Activated naive CD4-positive, alpha-beta T cell treated with anti-CD3 and anti-CD28 coated beads, Interleukin-2, amount 10 ng/mL, durations not matched to agents 7 days and 5 days (primary cell): ENCODE measurements around the gene RNF111.

ENCODE experiments used
- CTCF ChIA-PET: fragments of 350-600 bp; sonication (Branson Sonifier 250); formaldehyde crosslinking; loops from one replicate; lab custom pipeline; 2021; ENCODE audit warnings: antibody characterized with exemption; lab: Charles Lee
- DNase-seq: peaks from one replicate; pipeline ENCODE4 v3.0.0-alpha.2; 2020
- H3K27ac Mint-ChIP-seq: one replicate; pipeline ENCODE4 v1.8.0; 2021; ENCODE audit warnings: mild to moderate bottlenecking, moderate library complexity, mixed read lengths
- H3K27me3 Mint-ChIP-seq: one replicate; pipeline ENCODE4 v1.8.0; 2021; ENCODE audit warnings: mild to moderate bottlenecking, mixed read lengths
- H3K36me3 Mint-ChIP-seq: one replicate; pipeline ENCODE4 v1.8.0; 2021; ENCODE audit warnings: mixed read lengths
- H3K4me1 Mint-ChIP-seq: one replicate; pipeline ENCODE4 v1.8.0; 2021; ENCODE audit warnings: mixed read lengths
- H3K4me3 Mint-ChIP-seq: one replicate; pipeline ENCODE4 v1.8.0; 2021; ENCODE audit warnings: mild to moderate bottlenecking, moderate library complexity, mixed read lengths
- H3K9me3 Mint-ChIP-seq: one replicate; pipeline ENCODE4 v1.8.0; 2021; ENCODE audit warnings: mixed read lengths

Gene RNF111

DNA sequence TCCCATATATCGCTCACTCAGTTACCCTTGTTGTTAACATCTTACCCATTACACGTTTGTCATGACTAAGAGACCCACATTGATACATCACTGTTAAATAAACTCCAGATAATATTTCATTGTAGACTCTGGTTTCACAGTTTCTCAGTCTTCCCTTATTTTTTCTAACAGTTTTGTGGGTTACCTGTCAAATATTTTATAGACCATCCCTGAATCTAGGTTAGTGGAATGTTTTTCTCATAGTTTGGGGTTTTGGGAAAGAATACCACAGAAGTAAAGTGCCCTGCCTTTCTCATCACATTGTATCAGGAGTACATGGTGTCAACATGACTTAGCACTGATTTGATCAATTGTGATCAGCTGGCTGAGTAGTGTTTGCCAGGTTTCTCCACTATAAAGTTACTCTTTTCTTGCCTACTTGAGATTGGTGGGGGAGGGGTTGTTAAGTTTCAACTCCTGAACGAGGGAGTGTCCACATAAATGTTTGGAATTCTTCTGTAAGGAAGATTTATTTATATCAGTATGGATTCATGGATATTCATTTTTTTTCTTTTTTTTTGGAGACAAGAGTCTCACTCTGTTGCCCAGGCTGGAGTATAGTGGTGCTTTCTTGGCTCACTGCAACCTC is 25.9 kb downstream of the RNF111 start:
- H3K4me1 Mint-ChIP-seq, result peaks cover 3% of the 10 kb centered on the region
- H3K9me3 Mint-ChIP-seq, result no peaks in the 10 kb centered on the region
- DNase-seq, result no peak
- peaks cover 16% of the 10 kb centered on the region for H3K36me3 Mint-ChIP-seq
- no peak overlapping the region for H3K4me3 Mint-ChIP-seq
- H3K27ac Mint-ChIP-seq, result no peak overlapping the region
- no peaks in the 10 kb centered on the region for H3K27me3 Mint-ChIP-seq
- CTCF ChIA-PET, result no interaction called here

DNA sequence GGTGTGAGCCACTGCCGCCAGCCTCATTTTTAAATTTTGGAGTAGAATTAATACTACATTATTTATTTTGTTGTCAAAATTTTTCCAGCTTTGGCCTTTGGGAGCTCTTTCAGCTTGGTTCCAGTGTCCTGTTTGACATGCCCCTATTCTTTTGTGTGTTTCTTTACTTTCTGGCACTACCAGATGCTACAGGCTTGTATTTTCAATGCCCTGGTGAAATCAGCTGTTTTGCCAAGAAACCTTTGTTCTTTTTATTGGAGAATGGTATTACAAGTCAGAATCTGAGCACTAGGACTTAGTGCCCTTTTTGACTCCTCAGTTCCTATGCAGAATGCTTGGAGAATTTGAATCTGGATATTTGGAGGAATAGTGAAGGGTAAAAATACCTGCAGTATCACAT is 26.6 kb downstream of the RNF111 start:
- peak overlapping the region; percentile 19 for H3K27ac Mint-ChIP-seq
- DNase-seq, result no peak
- no peak overlapping the region for H3K4me3 Mint-ChIP-seq
- H3K36me3 Mint-ChIP-seq, result peaks cover 15% of the 10 kb centered on the region
- H3K4me1 Mint-ChIP-seq, result peaks cover 3% of the 10 kb centered on the region
- no peaks in the 10 kb centered on the region for H3K27me3 Mint-ChIP-seq
- CTCF ChIA-PET, result interaction anchor here (0.6 kb wide), 2 partner anchors 772 to 1149 kb away, joined by 3 read pairs; no protein-coding TSS in a partner anchor
- no peaks in the 10 kb centered on the region for H3K9me3 Mint-ChIP-seq

DNA sequence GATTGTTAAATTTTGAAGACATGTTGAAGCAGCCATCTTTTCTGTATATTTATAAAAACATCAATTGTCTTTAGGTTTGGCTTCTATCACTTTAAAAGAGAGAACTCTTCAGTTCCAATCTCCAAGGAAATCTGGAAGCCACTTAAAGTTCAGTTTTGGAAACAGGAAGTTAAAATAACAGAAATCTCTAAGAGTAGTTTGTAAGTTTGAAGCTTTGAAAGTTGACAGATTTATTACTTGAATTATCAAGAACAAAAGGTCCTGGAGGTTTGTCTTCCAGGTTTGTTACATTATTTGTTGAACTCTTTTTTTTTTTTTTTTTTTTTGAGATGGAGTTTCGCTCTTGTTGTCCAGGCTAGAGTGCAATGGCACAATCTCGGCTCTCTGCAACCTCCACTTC is 30.0 kb downstream of the RNF111 start:
- no peak for DNase-seq
- Mint-ChIP-seq H3K9me3 (no peaks in the 10 kb centered on the region), H3K27ac (no peak overlapping the region), H3K27me3 (no peaks in the 10 kb centered on the region), H3K4me1 (no peaks in the 10 kb centered on the region), H3K4me3 (no peak overlapping the region), H3K36me3 (peaks cover 15% of the 10 kb centered on the region)
- CTCF ChIA-PET, result interaction anchor here (0.5 to 0.8 kb wide), 2 partner anchors 30 to 34 kb away, joined by 3 read pairs; no protein-coding TSS in a partner anchor

DNA sequence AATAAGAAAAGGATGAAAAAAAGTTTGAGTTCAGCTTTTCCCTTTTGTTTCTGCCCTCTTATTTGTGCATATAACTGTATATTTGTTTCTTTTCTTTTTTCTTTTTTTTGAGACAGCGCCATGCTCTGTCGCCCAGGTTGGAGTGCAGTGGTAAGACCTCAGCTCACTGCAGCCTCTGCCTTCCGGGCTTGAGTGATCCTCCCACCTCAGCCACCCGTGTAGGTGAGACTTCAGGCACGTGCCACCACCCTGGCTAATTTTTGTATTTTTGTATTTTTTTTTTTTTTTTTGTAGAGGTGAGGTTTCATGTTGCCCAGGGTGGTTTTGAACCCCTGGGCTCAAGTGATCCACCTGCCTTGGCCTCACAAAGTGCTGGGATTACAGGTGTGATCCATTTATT is 31.4 kb downstream of the RNF111 start:
- peaks cover 23% of the 10 kb centered on the region for H3K36me3 Mint-ChIP-seq
- no peak for DNase-seq
- CTCF ChIA-PET, result no interaction called here

DNA sequence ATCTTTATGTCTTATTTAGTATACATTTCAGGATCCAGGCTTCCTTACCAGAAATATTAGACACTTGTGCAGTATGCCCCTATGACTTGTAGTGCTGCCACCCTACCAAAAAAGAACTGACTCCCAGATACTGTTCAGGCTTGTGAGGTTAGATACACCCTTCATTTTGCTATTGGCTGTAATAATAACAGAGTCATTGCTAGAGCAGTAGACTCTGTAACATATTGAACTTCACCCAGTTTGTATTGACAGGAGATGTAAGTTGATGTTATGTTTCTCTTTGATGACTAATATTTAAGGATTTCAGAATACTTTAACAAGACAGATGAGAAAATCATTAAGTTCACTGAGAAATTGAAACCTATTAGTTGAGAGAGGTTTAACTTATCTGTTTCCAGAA is 32.9 kb downstream of the RNF111 start:
- Mint-ChIP-seq H3K27me3 (no peaks in the 10 kb centered on the region), H3K4me3 (no peak overlapping the region), H3K27ac (no peak overlapping the region), H3K9me3 (no peaks in the 10 kb centered on the region), H3K36me3 (peaks cover 30% of the 10 kb centered on the region), H3K4me1 (no peaks in the 10 kb centered on the region)
- DNase-seq, result no peak
- CTCF ChIA-PET, result no interaction called here

More for the DNA sequence above, 31.4 kb downstream of the RNF111 start:
- no peaks in the 10 kb centered on the region for H3K9me3 Mint-ChIP-seq
- H3K4me3 Mint-ChIP-seq, result no peak overlapping the region
- no peaks in the 10 kb centered on the region for H3K4me1 Mint-ChIP-seq
- H3K27me3 Mint-ChIP-seq, result no peaks in the 10 kb centered on the region
- no peak overlapping the region for H3K27ac Mint-ChIP-seq

DNA sequence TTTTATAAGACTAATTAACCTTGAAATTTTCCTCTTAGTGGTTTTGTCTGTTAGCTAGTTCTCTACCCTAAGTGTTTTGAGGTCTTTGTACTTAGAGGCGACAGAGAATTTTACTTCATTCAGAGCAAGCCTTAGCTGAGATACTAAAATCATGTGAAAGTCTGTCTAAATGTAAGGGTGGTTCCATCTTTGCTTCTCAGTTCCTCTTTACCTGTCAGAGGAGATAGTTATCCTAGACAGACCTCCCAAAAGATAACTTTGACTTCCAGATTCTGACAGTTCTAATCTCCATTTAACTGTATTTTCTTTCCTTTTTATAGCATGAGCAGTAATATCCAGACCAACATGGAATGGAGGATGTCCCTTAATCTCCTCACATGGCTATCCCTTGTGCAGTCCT is 34.7 kb downstream of the RNF111 start:
- H3K4me1 Mint-ChIP-seq, result no peaks in the 10 kb centered on the region
- no peaks in the 10 kb centered on the region for H3K9me3 Mint-ChIP-seq
- H3K36me3 Mint-ChIP-seq, result peaks cover 26% of the 10 kb centered on the region
- no peak overlapping the region for H3K27ac Mint-ChIP-seq
- H3K27me3 Mint-ChIP-seq, result no peaks in the 10 kb centered on the region
- DNase-seq, result no peak
- H3K4me3 Mint-ChIP-seq, result no peak overlapping the region
- CTCF ChIA-PET, result no interaction called here

DNA sequence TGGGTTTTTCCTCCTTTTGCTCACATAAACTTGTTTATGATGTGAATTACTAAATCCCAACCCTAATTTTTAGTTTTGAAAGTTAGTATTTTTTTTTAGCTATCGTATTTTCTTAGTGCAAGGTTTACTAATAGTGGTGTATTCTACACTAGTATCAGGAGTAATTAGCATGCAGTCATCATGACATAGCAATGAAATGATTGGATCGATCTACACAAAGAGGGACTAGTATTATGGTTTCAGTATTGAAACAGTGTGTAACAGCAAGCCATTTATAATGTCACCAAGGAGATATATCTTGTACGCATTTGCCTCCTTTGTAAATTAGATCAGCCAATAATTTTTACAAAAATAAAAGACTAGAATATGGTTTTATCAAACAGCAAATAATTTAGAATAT is 38.7 kb downstream of the RNF111 start:
- Mint-ChIP-seq H3K4me3 (no peak overlapping the region), H3K4me1 (no peaks in the 10 kb centered on the region), H3K9me3 (no peaks in the 10 kb centered on the region), H3K36me3 (peaks cover 32% of the 10 kb centered on the region), H3K27me3 (no peaks in the 10 kb centered on the region), H3K27ac (no peak overlapping the region)
- DNase-seq, result no peak
- CTCF ChIA-PET, result no interaction called here

DNA sequence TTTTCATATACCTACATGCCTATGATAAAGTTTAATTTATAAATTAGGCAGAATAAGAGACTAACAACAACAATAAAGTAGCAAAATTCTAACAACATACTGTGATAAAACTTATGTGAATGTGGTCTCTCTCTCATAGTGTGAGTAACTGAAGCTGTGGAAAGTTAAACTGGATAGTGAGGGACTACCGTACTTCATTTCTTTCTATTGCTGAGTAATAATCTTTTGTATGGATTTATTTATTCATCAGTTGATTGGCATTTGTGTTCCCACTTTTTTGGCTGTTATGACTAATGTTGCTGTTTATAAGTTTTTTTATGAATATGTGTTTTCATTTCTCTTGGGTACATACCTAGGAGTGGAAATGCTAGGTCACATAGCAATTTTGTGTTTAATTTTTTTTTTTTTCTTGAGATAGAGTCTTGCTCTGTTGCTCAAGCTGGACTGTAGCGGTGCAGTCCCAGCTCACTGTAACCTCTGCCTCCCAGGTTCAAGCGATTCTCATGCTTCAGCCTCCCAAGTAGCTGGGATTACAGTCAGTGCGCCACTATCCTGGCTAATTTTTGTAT is 41.0 kb downstream of the RNF111 start:
- Mint-ChIP-seq H3K27ac (no peak overlapping the region), H3K9me3 (no peaks in the 10 kb centered on the region), H3K36me3 (peaks cover 41% of the 10 kb centered on the region), H3K27me3 (no peaks in the 10 kb centered on the region), H3K4me3 (no peak overlapping the region), H3K4me1 (peaks cover 8% of the 10 kb centered on the region)
- no peak for DNase-seq
- CTCF ChIA-PET, result interaction anchor here (0.6 kb wide), 1 partner anchor 71 kb away, joined by 3 read pairs; no protein-coding TSS in a partner anchor

DNA sequence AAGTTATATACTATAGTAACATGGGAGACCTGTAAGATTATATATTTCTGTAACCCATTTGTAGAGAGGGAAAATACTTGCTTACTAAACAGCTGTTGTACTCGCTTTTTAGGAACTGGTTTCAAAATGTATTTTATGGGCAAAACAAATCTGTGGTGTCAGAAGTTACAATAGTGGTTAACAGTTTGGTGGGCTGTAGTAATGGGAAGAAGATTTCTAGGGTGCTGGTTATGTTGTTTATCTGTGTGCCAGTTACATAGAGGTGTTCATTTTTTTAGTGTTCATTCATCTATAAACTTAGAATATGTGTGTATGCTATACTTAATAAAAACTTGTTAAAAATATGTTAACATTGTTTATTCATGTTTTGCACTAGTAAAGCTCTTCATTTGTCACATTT is 42.1 kb downstream of the RNF111 start:
- Mint-ChIP-seq H3K36me3 (peaks cover 43% of the 10 kb centered on the region), H3K27ac (no peak overlapping the region), H3K4me3 (no peak overlapping the region), H3K27me3 (no peaks in the 10 kb centered on the region), H3K4me1 (peaks cover 9% of the 10 kb centered on the region), H3K9me3 (no peaks in the 10 kb centered on the region)
- no peak for DNase-seq
- CTCF ChIA-PET, result no interaction called here

DNA sequence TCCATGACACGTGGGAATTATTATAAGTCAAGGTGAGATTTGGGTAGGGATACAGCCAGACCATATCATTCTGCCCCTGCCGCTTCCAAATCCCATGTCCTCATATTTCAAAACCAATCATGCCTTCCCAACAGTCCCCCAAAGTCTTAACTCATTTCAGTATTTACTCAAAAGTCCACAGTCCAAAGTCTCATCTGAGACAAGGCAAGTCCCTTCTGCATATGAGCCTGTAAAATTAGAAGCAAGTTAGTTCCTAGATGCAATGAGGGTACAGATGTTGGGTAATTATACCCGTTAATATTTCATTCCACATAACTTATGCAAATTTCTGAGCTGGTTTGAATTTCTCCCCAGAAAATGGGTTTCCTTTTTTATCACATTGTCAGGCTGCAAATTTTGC is 47.7 kb downstream of the RNF111 start:
- Mint-ChIP-seq H3K27ac (no peak overlapping the region), H3K4me3 (no peak overlapping the region), H3K36me3 (peaks cover 60% of the 10 kb centered on the region), H3K27me3 (no peaks in the 10 kb centered on the region), H3K4me1 (peaks cover 22% of the 10 kb centered on the region), H3K9me3 (peaks cover 4% of the 10 kb centered on the region)
- CTCF ChIA-PET, result no interaction called here
- DNase-seq, result no peak

DNA sequence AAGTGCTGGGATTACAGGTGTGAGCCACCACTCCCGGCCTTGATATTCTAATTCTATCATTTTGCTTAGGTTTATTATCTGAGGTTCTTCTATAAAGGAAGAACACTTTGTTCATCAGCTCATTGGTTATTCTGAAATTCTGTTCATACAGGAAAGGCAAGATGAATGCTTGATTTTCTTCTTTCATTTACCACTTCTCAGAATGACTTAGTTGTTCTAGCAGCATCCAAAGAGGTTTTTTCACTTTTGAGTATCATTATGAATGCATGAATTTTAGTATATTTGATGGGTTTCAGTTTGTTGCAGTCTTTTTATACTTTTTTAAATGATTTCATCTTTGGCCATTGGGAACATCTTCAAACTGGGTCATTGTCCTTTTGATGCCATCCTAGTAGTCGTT is 51.8 kb downstream of the RNF111 start:
- CTCF ChIA-PET, result interaction anchor here (0.7 kb wide), 1 partner anchor 59 kb away, joined by 4 read pairs; no protein-coding TSS in a partner anchor
- H3K4me1 Mint-ChIP-seq, result peaks cover 26% of the 10 kb centered on the region

DNA sequence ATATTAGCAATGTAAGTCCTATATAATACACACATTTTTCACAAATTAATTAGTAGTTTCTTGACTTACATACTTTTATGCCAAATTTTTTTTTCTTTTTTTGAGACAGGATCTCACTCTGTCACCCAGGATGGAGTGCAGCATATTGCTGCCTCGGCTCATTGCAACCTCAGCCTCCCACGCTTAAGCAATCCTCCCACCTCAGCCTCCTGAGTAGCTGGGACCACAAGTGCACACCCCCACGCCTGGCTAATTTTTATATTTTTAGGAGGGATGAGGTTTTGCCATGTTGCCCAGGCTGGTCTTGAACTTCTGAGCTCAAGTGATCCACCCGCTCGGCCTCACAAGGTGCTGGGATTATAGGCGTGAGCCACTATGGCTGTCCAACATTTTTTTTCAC is 54.6 kb downstream of the RNF111 start:
- Mint-ChIP-seq H3K4me1 (peaks cover 29% of the 10 kb centered on the region), H3K9me3 (no peaks in the 10 kb centered on the region), H3K4me3 (no peak overlapping the region), H3K27ac (peak overlapping the region; percentile 33), H3K36me3 (peaks cover 40% of the 10 kb centered on the region), H3K27me3 (no peaks in the 10 kb centered on the region)
- CTCF ChIA-PET, result no interaction called here
- DNase-seq, result no peak

More for the DNA sequence above, 51.8 kb downstream of the RNF111 start:
- Mint-ChIP-seq H3K27me3 (no peaks in the 10 kb centered on the region), H3K9me3 (peaks cover 4% of the 10 kb centered on the region), H3K4me3 (no peak overlapping the region), H3K27ac (no peak overlapping the region), H3K36me3 (peaks cover 51% of the 10 kb centered on the region)
- DNase-seq, result no peak

DNA sequence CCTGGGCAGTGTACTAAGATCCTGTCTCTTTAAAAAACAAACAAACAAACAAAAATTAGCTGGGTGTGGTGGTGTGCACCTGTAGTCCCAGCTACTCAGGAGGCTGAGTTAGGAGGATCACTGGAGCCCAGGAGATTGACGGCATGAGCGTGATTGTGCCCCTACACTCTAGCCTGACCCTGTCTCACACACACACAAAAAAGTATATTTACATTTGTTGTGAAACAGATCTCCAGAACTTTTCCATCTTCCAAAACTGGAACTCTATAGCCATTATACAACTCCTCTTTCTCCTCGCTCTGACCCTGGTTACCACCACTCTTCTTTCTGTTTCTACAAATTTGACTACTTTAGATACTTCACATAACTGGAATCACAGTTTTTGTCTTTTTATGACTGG is 61.4 kb downstream of the RNF111 start:
- DNase-seq, result no peak
- Mint-ChIP-seq H3K36me3 (peaks cover 40% of the 10 kb centered on the region), H3K27me3 (no peaks in the 10 kb centered on the region), H3K4me3 (no peak overlapping the region), H3K9me3 (no peaks in the 10 kb centered on the region), H3K27ac (no peak overlapping the region), H3K4me1 (peaks cover 35% of the 10 kb centered on the region)
- CTCF ChIA-PET, result no interaction called here

DNA sequence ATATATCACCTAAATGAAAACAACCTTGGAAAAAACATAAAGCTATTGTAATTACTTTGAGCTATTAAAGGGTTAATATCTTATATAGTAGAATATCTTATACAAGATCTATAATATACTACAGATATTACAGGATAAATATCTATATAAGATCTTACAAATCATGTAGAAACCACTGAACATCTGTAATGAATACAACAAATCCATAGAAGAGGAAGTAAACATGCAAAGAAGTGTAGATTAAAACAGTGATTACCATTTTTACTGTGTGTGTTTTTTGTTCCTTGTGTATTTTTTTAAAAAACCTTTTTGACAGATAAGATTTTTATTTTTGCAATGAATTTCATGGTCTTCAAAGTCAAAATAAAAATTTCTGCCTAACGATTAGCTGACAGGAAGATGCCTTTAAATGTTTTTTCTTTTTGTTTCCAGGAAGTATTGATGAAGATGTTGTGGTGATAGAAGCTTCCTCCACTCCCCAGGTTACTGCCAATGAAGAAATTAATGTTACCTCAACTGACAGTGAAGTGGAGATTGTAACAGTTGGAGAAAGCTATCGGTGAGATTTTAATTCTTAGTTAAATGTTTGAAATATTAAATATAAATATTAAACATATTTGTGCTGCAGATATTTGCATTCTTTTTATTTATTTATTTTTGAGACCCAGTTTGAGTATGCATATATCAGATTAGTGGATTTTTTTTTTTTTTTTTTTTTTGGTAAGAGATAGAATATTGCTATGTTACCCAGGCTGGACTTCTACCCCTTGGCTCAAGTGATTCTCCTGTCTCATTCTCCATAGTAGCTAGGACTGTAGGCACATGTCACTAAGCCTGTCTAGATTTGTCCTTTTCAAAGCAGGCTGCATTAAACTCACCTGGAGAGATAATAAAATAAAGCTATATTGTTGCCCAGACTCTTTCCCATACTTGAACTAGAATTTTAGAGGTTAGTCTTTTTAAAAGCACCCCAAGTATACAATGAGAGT is 64.7 kb downstream of the RNF111 start:
- peaks cover 55% of the 10 kb centered on the region for H3K36me3 Mint-ChIP-seq
- CTCF ChIA-PET, result interaction anchor here (0.7 kb wide), 1 partner anchor 35 kb away, joined by 3 read pairs; no protein-coding TSS in a partner anchor
- no peaks in the 10 kb centered on the region for H3K27me3 Mint-ChIP-seq

More for the DNA sequence above, 64.7 kb downstream of the RNF111 start:
- Mint-ChIP-seq H3K9me3 (no peaks in the 10 kb centered on the region), H3K4me3 (no peak overlapping the region), H3K4me1 (peaks cover 34% of the 10 kb centered on the region), H3K27ac (peak overlapping the region; percentile 69)
- no peak for DNase-seq
